ENCODE data around the gene MRM3. TPM values are rescaled to one million over a fixed set of nuclear protein-coding genes. Genes with fewer than 3 reads are reported as not detected.
"Not testable (repeated sequence)": the region's sequence is repeated elsewhere in the genome, so short reads cannot be mapped to it uniquely, and the experiment has no call there.

The MRM3 gene
- total RNA-seq, 1 donor from 2014 or later = 8.3 TPM

DNA sequence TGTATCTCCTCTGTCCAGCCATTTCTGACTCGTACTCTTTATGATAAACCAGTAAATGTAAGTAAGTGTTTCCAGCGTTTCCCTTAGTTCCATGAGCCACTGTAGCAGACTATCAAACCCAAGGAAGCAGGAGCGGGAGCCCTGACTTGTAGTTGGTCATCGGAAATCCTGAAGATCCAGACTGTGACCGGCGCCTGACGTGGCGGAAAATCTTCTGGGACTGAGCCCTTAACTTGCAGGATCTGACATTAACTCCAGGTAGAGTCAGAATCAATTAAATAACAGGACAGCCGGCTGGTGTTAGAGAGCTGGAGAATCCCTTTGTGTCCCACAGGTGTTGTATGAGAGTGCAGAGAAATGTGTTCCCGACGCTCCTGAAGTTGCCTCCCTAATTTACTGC, 4.1 kb upstream of the MRM3 start:
- Histone ChIP-seq H3K27ac (ENCODE audit: low read depth, low read length) (no peak overlapping the region), H4K20me1 (ENCODE audit: insufficient read depth, low read length) (peaks cover 13% of the 10 kb centered on the region), H2AFZ (ENCODE audit: low read depth, low read length) (no peak overlapping the region), H3K4me3 (ENCODE audit: insufficient read depth, low read depth, low read length) (no peak overlapping the region), H3K79me2 (ENCODE audit: insufficient read depth, low read length) (peaks cover 38% of the 10 kb centered on the region), H3K4me1 (ENCODE audit: insufficient read depth, low read length) (peaks cover 11% of the 10 kb centered on the region), H3K9ac (ENCODE audit: low read length) (no peak overlapping the region), H3K4me2 (ENCODE audit: low read length) (no peak overlapping the region), H3K36me3 (ENCODE audit: insufficient read depth, low read length) (peaks cover 34% of the 10 kb centered on the region), H3K27me3 (ENCODE audit: insufficient read depth, low read length) (no peaks in the 10 kb centered on the region), H3K9me3 (ENCODE audit: insufficient read depth, low read depth, low read length) (no peaks in the 10 kb centered on the region)
- H3K36me3 Mint-ChIP-seq (ENCODE audit: low read depth, unreplicated experiment) = peaks cover 17% of the 10 kb centered on the region
- H3K4me1 Mint-ChIP-seq (ENCODE audit: low read depth, unreplicated experiment) = peaks cover 17% of the 10 kb centered on the region
- H3K27ac Mint-ChIP-seq (ENCODE audit: unreplicated experiment) = no peak overlapping the region
- no peaks in the 10 kb centered on the region for H3K9me3 Mint-ChIP-seq (ENCODE audit: unreplicated experiment)
- DNase-seq (ENCODE audit: low read depth) (no peak), FAIRE-seq (no peak)
- no peaks in the 10 kb centered on the region for H3K27me3 Mint-ChIP-seq (ENCODE audit: low read depth, unreplicated experiment)
- H3K4me3 Mint-ChIP-seq (ENCODE audit: unreplicated experiment) = no peak overlapping the region
- TF ChIP-seq, protein P1, sequence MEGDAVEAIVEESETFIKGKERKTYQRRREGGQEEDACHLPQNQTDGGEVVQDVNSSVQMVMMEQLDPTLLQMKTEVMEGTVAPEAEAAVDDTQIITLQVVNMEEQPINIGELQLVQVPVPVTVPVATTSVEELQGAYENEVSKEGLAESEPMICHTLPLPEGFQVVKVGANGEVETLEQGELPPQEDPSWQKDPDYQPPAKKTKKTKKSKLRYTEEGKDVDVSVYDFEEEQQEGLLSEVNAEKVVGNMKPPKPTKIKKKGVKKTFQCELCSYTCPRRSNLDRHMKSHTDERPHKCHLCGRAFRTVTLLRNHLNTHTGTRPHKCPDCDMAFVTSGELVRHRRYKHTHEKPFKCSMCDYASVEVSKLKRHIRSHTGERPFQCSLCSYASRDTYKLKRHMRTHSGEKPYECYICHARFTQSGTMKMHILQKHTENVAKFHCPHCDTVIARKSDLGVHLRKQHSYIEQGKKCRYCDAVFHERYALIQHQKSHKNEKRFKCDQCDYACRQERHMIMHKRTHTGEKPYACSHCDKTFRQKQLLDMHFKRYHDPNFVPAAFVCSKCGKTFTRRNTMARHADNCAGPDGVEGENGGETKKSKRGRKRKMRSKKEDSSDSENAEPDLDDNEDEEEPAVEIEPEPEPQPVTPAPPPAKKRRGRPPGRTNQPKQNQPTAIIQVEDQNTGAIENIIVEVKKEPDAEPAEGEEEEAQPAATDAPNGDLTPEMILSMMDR (IDR thresholded peaks at IDR 0.05; ENCODE audit: insufficient read depth, low read depth, low read length) = no peak
- no peak for TF ChIP-seq EZH2 (IDR thresholded peaks at IDR 0.05; ENCODE audit: insufficient read depth, low read length)

DNA sequence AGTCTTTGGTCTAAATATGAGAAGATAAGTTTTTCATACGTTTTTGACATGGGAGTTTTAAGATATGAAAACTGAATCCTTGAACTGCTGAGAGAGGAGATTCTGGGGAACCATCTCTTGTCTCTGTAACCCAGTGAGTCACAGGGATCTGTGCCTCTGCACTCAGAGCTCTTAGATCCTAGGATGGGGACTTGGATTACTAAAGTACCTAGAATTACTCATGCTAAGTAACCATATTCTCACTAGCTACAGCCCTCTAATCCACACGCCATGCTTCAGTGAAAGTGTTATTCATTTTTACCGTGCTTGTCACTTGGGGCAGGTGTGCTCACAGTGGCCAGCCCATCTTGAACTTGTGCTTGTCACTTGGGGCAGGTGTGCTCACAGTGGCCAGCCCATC, 2.0 kb downstream of the MRM3 start:
- Histone ChIP-seq H3K4me2 (ENCODE audit: low read length) (peak overlapping the region; percentile 2), H4K20me1 (ENCODE audit: insufficient read depth, low read length) (peaks cover 4% of the 10 kb centered on the region), H3K27ac (ENCODE audit: low read depth, low read length) (no peak overlapping the region), H3K9me3 (ENCODE audit: insufficient read depth, low read depth, low read length) (no peaks in the 10 kb centered on the region), H3K79me2 (ENCODE audit: insufficient read depth, low read length) (peaks cover 70% of the 10 kb centered on the region), H3K4me1 (ENCODE audit: insufficient read depth, low read length) (peaks cover 7% of the 10 kb centered on the region), H3K4me3 (ENCODE audit: insufficient read depth, low read depth, low read length) (no peak overlapping the region), H3K36me3 (ENCODE audit: insufficient read depth, low read length) (peaks cover 7% of the 10 kb centered on the region), H3K27me3 (ENCODE audit: insufficient read depth, low read length) (no peaks in the 10 kb centered on the region), H3K9ac (ENCODE audit: low read length) (no peak overlapping the region), H2AFZ (ENCODE audit: low read depth, low read length) (no peak overlapping the region)
- H3K27me3 Mint-ChIP-seq (ENCODE audit: low read depth, unreplicated experiment) = no peaks in the 10 kb centered on the region
- no peaks in the 10 kb centered on the region for H3K9me3 Mint-ChIP-seq (ENCODE audit: unreplicated experiment)
- no peak overlapping the region for H3K27ac Mint-ChIP-seq (ENCODE audit: unreplicated experiment)
- DNase-seq (ENCODE audit: low read depth) (no peak), FAIRE-seq (no peak)
- TF ChIP-seq EZH2 (IDR thresholded peaks at IDR 0.05; ENCODE audit: insufficient read depth, low read length) = no peak
- peaks cover 18% of the 10 kb centered on the region for H3K4me1 Mint-ChIP-seq (ENCODE audit: low read depth, unreplicated experiment)
- peaks cover 3% of the 10 kb centered on the region for H3K36me3 Mint-ChIP-seq (ENCODE audit: low read depth, unreplicated experiment)
- H3K4me3 Mint-ChIP-seq (ENCODE audit: unreplicated experiment) = peak overlapping the region; percentile 97

DNA sequence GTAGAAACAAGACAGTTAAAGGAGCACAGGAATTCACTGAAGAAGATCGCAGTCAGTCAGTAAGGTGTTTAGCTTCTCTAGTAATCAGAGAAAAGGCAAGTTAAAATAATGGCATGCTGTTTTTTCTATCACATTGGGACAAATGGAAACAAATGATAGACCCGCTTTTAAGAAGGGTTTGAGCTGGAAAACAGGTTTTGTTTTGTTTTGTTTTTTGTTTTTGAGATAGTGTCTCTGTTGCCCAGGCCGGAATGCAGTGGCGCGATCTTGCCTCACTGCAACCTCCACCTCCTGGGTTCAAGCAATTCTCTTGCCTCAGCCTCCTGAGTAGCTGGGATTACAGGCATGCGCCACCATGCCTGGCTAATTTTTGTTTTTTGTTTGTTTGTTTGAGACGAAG, 3.7 kb downstream of the MRM3 start:
- H3K9me3 Mint-ChIP-seq (ENCODE audit: unreplicated experiment); H3K4me1 ChIP-seq (ENCODE audit: insufficient read depth, low read length); H3K9ac ChIP-seq (ENCODE audit: low read length); H3K4me3 ChIP-seq (ENCODE audit: insufficient read depth, low read depth, low read length); FAIRE-seq; H3K27me3 Mint-ChIP-seq (ENCODE audit: low read depth, unreplicated experiment); H4K20me1 ChIP-seq (ENCODE audit: insufficient read depth, low read length); H3K27me3 ChIP-seq (ENCODE audit: insufficient read depth, low read length); H3K27ac ChIP-seq (ENCODE audit: low read depth, low read length); H3K36me3 Mint-ChIP-seq (ENCODE audit: low read depth, unreplicated experiment); H3K4me2 ChIP-seq (ENCODE audit: low read length); H3K9me3 ChIP-seq (ENCODE audit: insufficient read depth, low read depth, low read length); DNase-seq (ENCODE audit: low read depth); H2AFZ ChIP-seq (ENCODE audit: low read depth, low read length); H3K27ac Mint-ChIP-seq (ENCODE audit: unreplicated experiment); H3K4me3 Mint-ChIP-seq (ENCODE audit: unreplicated experiment): not testable (repeated sequence)
- H3K4me1 Mint-ChIP-seq (ENCODE audit: low read depth, unreplicated experiment) = peaks cover 18% of the 10 kb centered on the region
- peaks cover 60% of the 10 kb centered on the region for H3K79me2 ChIP-seq (ENCODE audit: insufficient read depth, low read length)
- peaks cover 11% of the 10 kb centered on the region for H3K36me3 ChIP-seq (ENCODE audit: insufficient read depth, low read length)
